WTC11 (cell line): ENCODE measurements around the gene MST1R. TPM values are rescaled to one million over a fixed set of nuclear protein-coding genes. Genes with fewer than 3 reads are reported as not detected.

Experiments
- ATAC-seq: fragments of 200-7000 bp; cut with Tn5 transposase; 2 replicates; pipeline ENCODE4 v1.10.0; 2021; ENCODE audit warnings: mild to moderate bottlenecking, moderate library complexity
- CTCF ChIA-PET: fragments of 300-600 bp; sonication (Branson Sonifier 250); formaldehyde crosslinking; loops from one replicate; lab custom pipeline; 2021; ENCODE audit warnings: antibody characterized with exemption; lab: Charles Lee
- POLR2A ChIA-PET: fragments of 350-600 bp; sonication (Branson Sonifier 250); formaldehyde crosslinking; loops from one replicate; lab custom pipeline; 2021; ENCODE audit warnings: antibody characterized with exemption; lab: Charles Lee
- DNase-seq: peaks from one replicate; pipeline ENCODE4 v3.0.0; 2021; ENCODE audit warnings: low spot score
- H3K27ac Mint-ChIP-seq: 2 replicates; pipeline ENCODE4 v1.8.0; 2021; ENCODE audit warnings: mixed read lengths
- H3K27me3 Mint-ChIP-seq: 2 replicates; pipeline ENCODE4 v1.8.0; 2021; ENCODE audit warnings: low read depth, mild to moderate bottlenecking, moderate library complexity, mixed read lengths
- H3K36me3 Mint-ChIP-seq: 2 replicates; pipeline ENCODE4 v1.8.0; 2021; ENCODE audit warnings: mixed read lengths
- H3K4me1 Mint-ChIP-seq: 2 replicates; pipeline ENCODE4 v1.8.0; 2022; ENCODE audit warnings: mixed read lengths
- H3K4me3 Mint-ChIP-seq: 2 replicates; pipeline ENCODE4 v1.8.0; 2021; ENCODE audit warnings: mild to moderate bottlenecking, moderate library complexity, mixed read lengths
- H3K9me3 Mint-ChIP-seq: 2 replicates; pipeline ENCODE4 v1.8.0; 2021; ENCODE audit warnings: mixed read lengths
- ATF3 ChIP-seq: sonication (generic); formaldehyde crosslinking; conservative IDR thresholded peaks from 2 replicates; pipeline ENCODE4 v1.8.1; 2022; ENCODE audit warnings: mild to moderate bottlenecking, missing genetic modification reagents
- CBFB ChIP-seq: sonication (generic); formaldehyde crosslinking; IDR thresholded peaks from 2 replicates; pipeline ENCODE4 v1.8.1; 2022; ENCODE audit warnings: mild to moderate bottlenecking, low read depth, missing genetic modification reagents
- CREM ChIP-seq: sonication (generic); formaldehyde crosslinking; IDR thresholded peaks from 2 replicates; pipeline ENCODE4 v1.8.1; 2022; ENCODE audit warnings: mild to moderate bottlenecking, missing genetic modification reagents, moderate library complexity
- E2F4 ChIP-seq: sonication (generic); formaldehyde crosslinking; IDR thresholded peaks from 2 replicates; pipeline ENCODE4 v1.8.1; 2022; ENCODE audit warnings: low read depth, mild to moderate bottlenecking, moderate library complexity, missing genetic modification reagents, borderline replicate concordance
- ESRRA ChIP-seq: sonication (generic); formaldehyde crosslinking; IDR thresholded peaks from 2 replicates; pipeline ENCODE4 v1.8.1; 2022; ENCODE audit warnings: mild to moderate bottlenecking, missing genetic modification reagents, borderline replicate concordance
- FOXK1 ChIP-seq: sonication (generic); formaldehyde crosslinking; IDR thresholded peaks from 2 replicates; pipeline ENCODE4 v1.8.0; 2022; ENCODE audit warnings: mild to moderate bottlenecking, moderate library complexity, missing genetic modification reagents
- FOXP1 ChIP-seq: sonication (generic); formaldehyde crosslinking; IDR thresholded peaks from 2 replicates; pipeline ENCODE4 v1.8.0; 2022; ENCODE audit warnings: missing genetic modification reagents, mild to moderate bottlenecking, moderate library complexity, borderline replicate concordance
- JUN ChIP-seq: sonication (generic); formaldehyde crosslinking; IDR thresholded peaks from 2 replicates; pipeline ENCODE4 v1.8.0; 2023; ENCODE audit warnings: mild to moderate bottlenecking, missing genetic modification reagents
- KAT7 ChIP-seq: sonication (generic); formaldehyde crosslinking; IDR thresholded peaks from 2 replicates; pipeline ENCODE4 v1.8.1; 2023; ENCODE audit warnings: missing genetic modification reagents, mild to moderate bottlenecking, borderline replicate concordance
- NR2C2 ChIP-seq: sonication (generic); formaldehyde crosslinking; IDR thresholded peaks from 2 replicates; pipeline ENCODE4 v1.8.0; 2022; ENCODE audit warnings: mild to moderate bottlenecking, missing genetic modification reagents
- NR3C1 ChIP-seq: sonication (generic); formaldehyde crosslinking; conservative IDR thresholded peaks from 2 replicates; pipeline ENCODE4 v1.8.1; 2023; ENCODE audit warnings: low read depth, mild to moderate bottlenecking, missing genetic modification reagents
- RORB ChIP-seq: fragments of 250-450 bp; sonication (Bioruptor Pico); IDR thresholded peaks from 2 replicates; pipeline ENCODE4 v1.9.0; 2021; ENCODE audit warnings: mild to moderate bottlenecking
- SMAD3 ChIP-seq: sonication (generic); formaldehyde crosslinking; IDR thresholded peaks from 2 replicates; pipeline ENCODE4 v1.8.0; 2022; ENCODE audit warnings: missing genetic modification reagents, mild to moderate bottlenecking, borderline replicate concordance
- SMAD4 ChIP-seq: sonication (generic); formaldehyde crosslinking; IDR thresholded peaks from 2 replicates; pipeline ENCODE4 v1.8.0; 2022; ENCODE audit warnings: mild to moderate bottlenecking, missing genetic modification reagents
- TCF7 ChIP-seq: sonication (generic); formaldehyde crosslinking; IDR thresholded peaks from 2 replicates; pipeline ENCODE4 v1.8.0; 2022; ENCODE audit warnings: mild to moderate bottlenecking, low read depth, missing genetic modification reagents, moderate library complexity
- TEAD4 ChIP-seq: sonication (generic); formaldehyde crosslinking; IDR thresholded peaks from 2 replicates; pipeline ENCODE4 v1.8.0; 2022; ENCODE audit warnings: mild to moderate bottlenecking, missing genetic modification reagents
- USF2 ChIP-seq: sonication (generic); formaldehyde crosslinking; IDR thresholded peaks from 2 replicates; pipeline ENCODE4 v1.8.1; 2023; ENCODE audit warnings: mild to moderate bottlenecking, missing genetic modification reagents, moderate library complexity
- ZBTB21 ChIP-seq: sonication (generic); formaldehyde crosslinking; IDR thresholded peaks from 2 replicates; pipeline ENCODE4 v1.8.1; 2023; ENCODE audit warnings: mild to moderate bottlenecking, missing genetic modification reagents, borderline replicate concordance
- ZBTB43 ChIP-seq: sonication (generic); formaldehyde crosslinking; IDR thresholded peaks from 2 replicates; pipeline ENCODE4 v1.8.1; 2023; ENCODE audit warnings: mild to moderate bottlenecking, missing genetic modification reagents
- ZNF396 ChIP-seq: fragments of 250-450 bp; sonication (Bioruptor Pico); IDR thresholded peaks from 2 replicates; pipeline ENCODE4 v1.8.0; 2021; ENCODE audit warnings: mild to moderate bottlenecking, moderate library complexity, borderline replicate concordance
- ZNF423 ChIP-seq: fragments of 250-450 bp; sonication (Bioruptor Pico); IDR thresholded peaks from 2 replicates; pipeline ENCODE4 v2.1.2; 2022; ENCODE audit warnings: mild to moderate bottlenecking, moderate library complexity
- ZNF671 ChIP-seq: fragments of 250-450 bp; sonication (Bioruptor Pico); IDR thresholded peaks from 2 replicates; pipeline ENCODE4 v1.8.0; 2021; ENCODE audit warnings: mild to moderate bottlenecking
- total RNA-seq: library from RNA; stranded (reverse); gene quantifications from 3 replicates; pipeline ENCODE4 v1.2.3, GENCODE V29; 2021
- TF ChIP-seq, protein P1 (sequence below): sonication (generic); formaldehyde crosslinking; IDR thresholded peaks from 2 replicates; pipeline ENCODE4 v1.8.1; 2023; ENCODE audit warnings: mild to moderate bottlenecking, missing genetic modification reagents, moderate library complexity
- TF ChIP-seq, protein P2 (sequence below): sonication (generic); formaldehyde crosslinking; IDR thresholded peaks from 2 replicates; pipeline ENCODE4 v1.8.0; 2022; ENCODE audit warnings: mild to moderate bottlenecking, missing genetic modification reagents
- TF ChIP-seq, protein P3 (sequence below): sonication (generic); formaldehyde crosslinking; IDR thresholded peaks from 2 replicates; pipeline ENCODE4 v1.8.0; 2022; ENCODE audit warnings: mild to moderate bottlenecking, missing genetic modification reagents
- TF ChIP-seq, protein P4 (sequence below): fragments of 250-450 bp; sonication (Bioruptor Pico); IDR thresholded peaks from 2 replicates; pipeline ENCODE4 v1.9.0; 2021; ENCODE audit warnings: moderate library complexity, mild to moderate bottlenecking, inconsistent platforms, borderline replicate concordance

MST1R gene
- total RNA-seq, 1 experiment from 2014 or later = 6.2 TPM

DNA sequence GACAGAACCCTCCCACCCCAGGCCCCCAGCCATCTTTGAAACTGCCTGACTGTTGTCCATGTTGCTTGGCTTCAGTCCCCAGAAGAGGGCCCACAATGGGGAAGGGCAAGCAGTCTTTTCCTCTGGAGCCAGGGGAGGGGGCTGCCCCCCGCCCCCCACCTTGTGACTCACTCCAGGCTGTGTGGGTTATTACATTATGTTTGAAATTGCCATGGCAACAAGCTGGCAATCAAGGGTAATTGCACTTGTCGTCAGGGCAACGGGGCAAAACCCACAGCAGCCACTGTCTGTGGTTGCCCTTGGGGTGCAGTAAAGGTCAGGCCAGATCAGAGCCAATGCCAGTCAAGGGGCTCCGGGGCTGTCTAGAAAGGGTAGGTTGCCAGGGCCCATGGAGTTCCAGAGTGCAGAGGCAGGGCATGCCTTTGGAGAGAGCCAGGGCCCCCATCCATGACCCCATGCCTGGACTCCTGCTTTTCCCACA lies 30.8 kb downstream of the MST1R start:
- H3K27ac Mint-ChIP-seq = no peak overlapping the region
- ChIA-PET POLR2A (interaction anchor here (1.0 kb wide), 1 partner anchor 34 kb away, joined by 3 read pairs; no protein-coding TSS in a partner anchor), CTCF (interaction anchor here (1.3 to 6.0 kb wide), 2 partner anchors 9 to 34 kb away, joined by 3 to 37 read pairs; no protein-coding TSS in a partner anchor)
- H3K4me1 Mint-ChIP-seq = peaks cover 9% of the 10 kb centered on the region
- no peaks in the 10 kb centered on the region for H3K9me3 Mint-ChIP-seq
- DNase-seq = no peak
- H3K27me3 Mint-ChIP-seq = peaks cover 4% of the 10 kb centered on the region
- no peak overlapping the region for H3K4me3 Mint-ChIP-seq
- TF ChIP-seq ZBTB43 (CRISPR knock-in tag) = no peak
- TF ChIP-seq KAT7 = no peak
- no peak for TF ChIP-seq CREM (CRISPR knock-in tag)
- no peak for TF ChIP-seq ZBTB21 (CRISPR knock-in tag)
- TF ChIP-seq, protein P1, sequence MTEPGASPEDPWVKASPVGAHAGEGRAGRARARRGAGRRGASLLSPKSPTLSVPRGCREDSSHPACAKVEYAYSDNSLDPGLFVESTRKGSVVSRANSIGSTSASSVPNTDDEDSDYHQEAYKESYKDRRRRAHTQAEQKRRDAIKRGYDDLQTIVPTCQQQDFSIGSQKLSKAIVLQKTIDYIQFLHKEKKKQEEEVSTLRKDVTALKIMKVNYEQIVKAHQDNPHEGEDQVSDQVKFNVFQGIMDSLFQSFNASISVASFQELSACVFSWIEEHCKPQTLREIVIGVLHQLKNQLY (CRISPR knock-in tag) = no peak
- TF ChIP-seq, protein P2, sequence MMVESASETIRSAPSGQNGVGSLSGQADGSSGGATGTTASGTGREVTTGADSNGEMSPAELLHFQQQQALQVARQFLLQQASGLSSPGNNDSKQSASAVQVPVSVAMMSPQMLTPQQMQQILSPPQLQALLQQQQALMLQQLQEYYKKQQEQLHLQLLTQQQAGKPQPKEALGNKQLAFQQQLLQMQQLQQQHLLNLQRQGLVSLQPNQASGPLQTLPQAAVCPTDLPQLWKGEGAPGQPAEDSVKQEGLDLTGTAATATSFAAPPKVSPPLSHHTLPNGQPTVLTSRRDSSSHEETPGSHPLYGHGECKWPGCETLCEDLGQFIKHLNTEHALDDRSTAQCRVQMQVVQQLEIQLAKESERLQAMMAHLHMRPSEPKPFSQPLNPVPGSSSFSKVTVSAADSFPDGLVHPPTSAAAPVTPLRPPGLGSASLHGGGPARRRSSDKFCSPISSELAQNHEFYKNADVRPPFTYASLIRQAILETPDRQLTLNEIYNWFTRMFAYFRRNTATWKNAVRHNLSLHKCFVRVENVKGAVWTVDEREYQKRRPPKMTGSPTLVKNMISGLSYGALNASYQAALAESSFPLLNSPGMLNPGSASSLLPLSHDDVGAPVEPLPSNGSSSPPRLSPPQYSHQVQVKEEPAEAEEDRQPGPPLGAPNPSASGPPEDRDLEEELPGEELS (CRISPR knock-in tag) = no peak
- TF ChIP-seq E2F4 (CRISPR knock-in tag) = no peak
- no peak for TF ChIP-seq ZNF423 (CRISPR knock-in tag)
- TF ChIP-seq ZNF671 (CRISPR knock-in tag) = no peak
- TF ChIP-seq RORB = no peak
- no peak for TF ChIP-seq JUN (CRISPR knock-in tag)
- no peak for TF ChIP-seq FOXK1 (CRISPR knock-in tag)
- TF ChIP-seq ZNF396 (CRISPR knock-in tag) = no peak
- no peak for TF ChIP-seq FOXP1 (CRISPR knock-in tag)
- TF ChIP-seq, protein P3, sequence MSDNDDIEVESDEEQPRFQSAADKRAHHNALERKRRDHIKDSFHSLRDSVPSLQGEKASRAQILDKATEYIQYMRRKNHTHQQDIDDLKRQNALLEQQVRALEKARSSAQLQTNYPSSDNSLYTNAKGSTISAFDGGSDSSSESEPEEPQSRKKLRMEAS (CRISPR knock-in tag) = no peak
- TF ChIP-seq, protein P4, sequence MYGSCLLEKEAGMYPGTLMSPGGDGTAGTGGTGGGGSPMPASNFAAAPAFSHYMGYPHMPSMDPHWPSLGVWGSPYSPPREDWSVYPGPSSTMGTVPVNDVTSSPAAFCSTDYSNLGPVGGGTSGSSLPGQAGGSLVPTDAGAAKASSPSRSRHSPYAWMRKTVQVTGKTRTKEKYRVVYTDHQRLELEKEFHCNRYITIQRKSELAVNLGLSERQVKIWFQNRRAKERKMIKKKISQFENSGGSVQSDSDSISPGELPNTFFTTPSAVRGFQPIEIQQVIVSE (CRISPR knock-in tag) = no peak
- ATAC-seq = no peak
- H3K36me3 Mint-ChIP-seq = no peaks in the 10 kb centered on the region

GRCh38 chr3:49871531-49872153 lies 32.0 kb downstream of the MST1R start:
- peaks cover 21% of the 10 kb centered on the region for H3K4me1 Mint-ChIP-seq
- DNase-seq (no peak), ATAC-seq (no peak)
- no peaks in the 10 kb centered on the region for H3K36me3 Mint-ChIP-seq
- POLR2A ChIA-PET = no interaction called here
- CTCF ChIA-PET = interaction anchor here (1.2 to 6.0 kb wide), 3 partner anchors 10 to 38 kb away, joined by 3 to 37 read pairs (median 3); no protein-coding TSS in a partner anchor
- peaks cover 4% of the 10 kb centered on the region for H3K27me3 Mint-ChIP-seq
- no peaks in the 10 kb centered on the region for H3K9me3 Mint-ChIP-seq
- H3K4me3 Mint-ChIP-seq = no peak overlapping the region
- H3K27ac Mint-ChIP-seq = no peak overlapping the region
- TF ChIP-seq SMAD3 (CRISPR knock-in tag) = no peak
- no peak for TF ChIP-seq SMAD4 (CRISPR knock-in tag)
- TF ChIP-seq USF2 (CRISPR knock-in tag) = no peak
- no peak for TF ChIP-seq JUN (CRISPR knock-in tag)
- TF ChIP-seq KAT7 = no peak
- no peak for TF ChIP-seq NR2C2
- no peak for TF ChIP-seq TEAD4
- TF ChIP-seq NR3C1 (CRISPR knock-in tag) = no peak
- no peak for TF ChIP-seq TCF7 (CRISPR knock-in tag)
- no peak for TF ChIP-seq CBFB (CRISPR knock-in tag)
- no peak for TF ChIP-seq ZBTB21 (CRISPR knock-in tag)
- TF ChIP-seq ATF3 (CRISPR knock-in tag) = no peak
- TF ChIP-seq ESRRA = no peak
- no peak for TF ChIP-seq ZNF423 (CRISPR knock-in tag)
